Hepatocyte (in vitro differentiated cells): ENCODE results near the gene CDON.

Experiments
- EZH2phosphoT487 ChIP-seq: fragments of 200-600 bp; sonication (generic); IDR thresholded peaks from one replicate; pipeline ENCODE4 v1.6.1; 2018; ENCODE audit warnings: antibody characterized with exemption, mild to moderate bottlenecking, low read depth, moderate library complexity; ENCODE audit not compliant: unreplicated experiment, severe bottlenecking
- TF ChIP-seq, protein P1 (sequence below): fragments of 200-600 bp; sonication (generic); IDR thresholded peaks from 2 replicates; pipeline ENCODE4 v1.5.1; 2016; ENCODE audit warnings: antibody characterized with exemption, mild to moderate bottlenecking; ENCODE audit not compliant: poor library complexity

- TF ChIP-seq EZH2phosphoT487, result no peak
- TF ChIP-seq, protein P1, sequence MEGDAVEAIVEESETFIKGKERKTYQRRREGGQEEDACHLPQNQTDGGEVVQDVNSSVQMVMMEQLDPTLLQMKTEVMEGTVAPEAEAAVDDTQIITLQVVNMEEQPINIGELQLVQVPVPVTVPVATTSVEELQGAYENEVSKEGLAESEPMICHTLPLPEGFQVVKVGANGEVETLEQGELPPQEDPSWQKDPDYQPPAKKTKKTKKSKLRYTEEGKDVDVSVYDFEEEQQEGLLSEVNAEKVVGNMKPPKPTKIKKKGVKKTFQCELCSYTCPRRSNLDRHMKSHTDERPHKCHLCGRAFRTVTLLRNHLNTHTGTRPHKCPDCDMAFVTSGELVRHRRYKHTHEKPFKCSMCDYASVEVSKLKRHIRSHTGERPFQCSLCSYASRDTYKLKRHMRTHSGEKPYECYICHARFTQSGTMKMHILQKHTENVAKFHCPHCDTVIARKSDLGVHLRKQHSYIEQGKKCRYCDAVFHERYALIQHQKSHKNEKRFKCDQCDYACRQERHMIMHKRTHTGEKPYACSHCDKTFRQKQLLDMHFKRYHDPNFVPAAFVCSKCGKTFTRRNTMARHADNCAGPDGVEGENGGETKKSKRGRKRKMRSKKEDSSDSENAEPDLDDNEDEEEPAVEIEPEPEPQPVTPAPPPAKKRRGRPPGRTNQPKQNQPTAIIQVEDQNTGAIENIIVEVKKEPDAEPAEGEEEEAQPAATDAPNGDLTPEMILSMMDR, result no peak
Observed at GRCh38 chr11:126029805-126030204, 32.9 kb downstream of the CDON start.
